Right lobe of liver (tissue), 6 donors: ENCODE data around the gene MARVELD2. TPM values are rescaled to one million over a fixed set of nuclear protein-coding genes. Genes with fewer than 3 reads are reported as not detected.

Experiments used
- ATAC-seq, 4 donors: fragments of 200-7000 bp; cut with Tn5 transposase; one replicate each; pipeline ENCODE4 v1.9.1; 2020; ENCODE audit warnings: mild to moderate bottlenecking in 4 of 4, moderate library complexity in 4 of 4
- DNase-seq, 3 donors: peaks; one replicate each; pipeline ENCODE4 v3.0.0-alpha.2; 2020
- H3K27ac ChIP-seq, 3 donors: fragments of 200-600 bp; one replicate each; pipeline ENCODE4 v1.8.0; 2022
- H3K27me3 ChIP-seq, 2 donors: fragments of 200-600 bp; one replicate each; pipeline ENCODE4 v1.8.0; 2022
- H3K36me3 ChIP-seq, 4 donors: fragments of 200-600 bp; sonication (generic) in 1 of 4; one replicate each; pipeline versions ENCODE4 v1.5.1 to v1.8.0; 2017 to 2022; ENCODE audit warnings: control low read depth in 1 of 4
- H3K4me1 ChIP-seq, 4 donors: fragments of 200-600 bp; sonication (generic) in 1 of 4; one replicate each; pipeline versions ENCODE4 v1.5.1 to v1.8.0; 2017 to 2022; ENCODE audit warnings: control low read depth in 1 of 4
- H3K4me3 ChIP-seq, 3 donors: fragments of 200-600 bp; one replicate each; pipeline ENCODE4 v1.8.0; 2022
- H3K9me3 ChIP-seq, 4 donors: fragments of 200-600 bp; sonication (generic) in 1 of 4; one replicate each; pipeline versions ENCODE4 v1.5.1 to v1.8.0; 2017 to 2022; ENCODE audit warnings: control low read depth in 1 of 4
- POLR2A ChIP-seq: fragments of 450-650 bp; IDR thresholded peaks from one replicate; pipeline ENCODE4 v1.6.1; 2017; ENCODE audit warnings: antibody characterized with exemption, mild to moderate bottlenecking
- WGBS: methylation state at CpG from one replicate; pipeline ENCODE4 v1.1.6; 2018; ENCODE audit warnings: low coverage, low lambda C conversion rate; ENCODE audit not compliant: insufficient coverage; ENCODE audit errors: missing lambda C conversion rate; 5-methylcytosine and 5-hydroxymethylcytosine counted together
- intact Hi-C, 2 donors: fragments of 100-400 bp; cut with DNase I; formaldehyde crosslinking; loops; one replicate each; pipeline versions ENCODE4 v1.11.2 to v1.14.1; 2022
- small RNA-seq, 2 experiments: library from RNA; depleted of rRNA; stranded (forward); fragments of <200 nt; gene quantifications; one replicate each; pipeline ENCODE3, GENCODE V24; 2016
- total RNA-seq, 6 experiments: library from RNA; depleted of rRNA in 2 of 6; stranded (reverse); fragments of >200 nt in 2 of 6; fragmentation: NEBNext Ultra II Directional in 3 of 6; extraction: Animal tissue kit (Norgen Biotek cat#: 25700) in 3 of 6; gene quantifications; one replicate each; pipeline versions ENCODE4 v1.1.0 to v1.2.4, GENCODE V29; 2016 to 2023
- TF ChIP-seq, protein P1 (sequence below), 4 donors: fragments of 200-600 bp in 3 of 4; fragments of 450-650 bp in 1 of 4; IDR thresholded peaks; one replicate each; pipeline versions ENCODE4 v1.5.1 to v1.8.0; 2016 to 2022; ENCODE audit warnings: antibody characterized with exemption in 4 of 4, mild to moderate bottlenecking in 2 of 4
- donor health status: DM: no; HTN: yes; CAD: no.
- donor health status: DM: no; HTN: no; CAD: no.
- donor health status: DM: no; HTN: no; CAD: no.
- donor health status: DM: no; HTN: yes; CAD: no.
- donor health status: DM: no; HTN: yes; CAD: no.

MARVELD2 gene
- total RNA-seq, 6 experiments from 2014 or later = 21.6 to 37.1 (median 26.1) TPM

DNA sequence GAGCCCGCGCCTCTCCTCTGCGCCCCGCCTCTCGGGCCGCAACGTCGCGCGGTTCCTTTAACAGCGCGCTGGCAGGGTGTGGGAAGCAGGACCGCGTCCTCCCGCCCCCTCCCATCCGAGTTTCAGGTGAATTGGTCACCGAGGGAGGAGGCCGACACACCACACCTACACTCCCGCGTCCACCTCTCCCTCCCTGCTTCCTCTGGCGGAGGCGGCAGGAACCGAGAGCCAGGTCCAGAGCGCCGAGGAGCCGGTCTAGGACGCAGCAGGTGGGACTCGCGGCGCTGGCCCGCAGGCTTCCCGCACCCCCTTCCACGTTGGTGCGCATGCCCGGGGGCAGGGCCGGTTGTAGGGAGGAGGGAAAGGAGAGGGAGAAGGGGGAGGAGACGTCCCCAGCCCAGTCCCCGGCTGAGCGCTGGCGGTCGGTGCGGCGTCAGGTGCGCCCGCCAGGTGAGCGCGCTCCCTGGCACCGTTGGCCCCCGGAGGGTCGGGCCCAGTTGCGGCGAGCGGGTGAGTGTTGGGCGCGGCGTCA lies 77.5 kb downstream of the MARVELD2 start, which contains the start of gene OCLN:
OCLN (plus strand) TSS at position 400 of the 532 bp plus-strand sequence. CDS start 11,455 bp downstream, outside the sequence.
- ATAC-seq (peak; percentile 69 to 91 (median 86)), DNase-seq (peak; percentile 85 to 89 (median 88))
- H3K27me3 ChIP-seq = no peaks in the 10 kb centered on the region
- peaks cover 0 to 54% (median 6%) of the 10 kb centered on the region in 4 donors for H3K4me1 ChIP-seq
- TF ChIP-seq, protein P1, sequence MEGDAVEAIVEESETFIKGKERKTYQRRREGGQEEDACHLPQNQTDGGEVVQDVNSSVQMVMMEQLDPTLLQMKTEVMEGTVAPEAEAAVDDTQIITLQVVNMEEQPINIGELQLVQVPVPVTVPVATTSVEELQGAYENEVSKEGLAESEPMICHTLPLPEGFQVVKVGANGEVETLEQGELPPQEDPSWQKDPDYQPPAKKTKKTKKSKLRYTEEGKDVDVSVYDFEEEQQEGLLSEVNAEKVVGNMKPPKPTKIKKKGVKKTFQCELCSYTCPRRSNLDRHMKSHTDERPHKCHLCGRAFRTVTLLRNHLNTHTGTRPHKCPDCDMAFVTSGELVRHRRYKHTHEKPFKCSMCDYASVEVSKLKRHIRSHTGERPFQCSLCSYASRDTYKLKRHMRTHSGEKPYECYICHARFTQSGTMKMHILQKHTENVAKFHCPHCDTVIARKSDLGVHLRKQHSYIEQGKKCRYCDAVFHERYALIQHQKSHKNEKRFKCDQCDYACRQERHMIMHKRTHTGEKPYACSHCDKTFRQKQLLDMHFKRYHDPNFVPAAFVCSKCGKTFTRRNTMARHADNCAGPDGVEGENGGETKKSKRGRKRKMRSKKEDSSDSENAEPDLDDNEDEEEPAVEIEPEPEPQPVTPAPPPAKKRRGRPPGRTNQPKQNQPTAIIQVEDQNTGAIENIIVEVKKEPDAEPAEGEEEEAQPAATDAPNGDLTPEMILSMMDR (IDR thresholded peaks at IDR 0.05) = no peak
- TF ChIP-seq POLR2A = peak; percentile 92
- 4% methylated on average over 17 of the region's 56 CpGs for WGBS
- peak within 1 kb of the TSS; percentile 70 to 83 (median 76) for H3K4me3 ChIP-seq
- H3K36me3 ChIP-seq = no peaks in the 10 kb centered on the region
- no peaks in the 10 kb centered on the region for H3K9me3 ChIP-seq
- intact Hi-C loops = no loop called here
- H3K27ac ChIP-seq = peak within 1 kb of the TSS; percentile 88 to 100 (median 97)

DNA sequence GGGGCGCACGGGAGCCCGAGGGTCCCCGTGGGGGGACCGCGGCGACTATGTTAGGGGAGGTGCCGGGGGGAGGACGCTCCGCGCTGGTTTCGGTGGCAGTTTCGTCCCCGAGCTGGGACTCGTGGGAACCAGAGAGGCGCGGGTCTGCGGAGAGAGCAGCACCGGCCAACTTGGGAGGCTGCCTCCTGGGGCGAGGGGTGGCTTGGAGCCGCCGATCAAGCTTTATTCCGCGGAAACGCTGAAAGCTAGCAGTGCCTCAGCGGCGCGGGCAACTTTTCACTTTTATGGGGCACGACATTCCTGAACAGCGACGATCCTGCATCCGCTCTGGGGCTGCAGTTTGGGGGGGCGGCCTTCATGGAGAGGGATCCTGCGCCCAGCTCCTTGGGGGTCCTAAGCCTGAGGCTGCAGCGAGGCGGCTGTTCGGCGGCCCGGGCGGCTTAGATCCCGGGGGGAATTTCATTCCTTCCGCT lies 78.0 kb downstream of the MARVELD2 start:
- TF ChIP-seq, protein P1 (IDR thresholded peaks at IDR 0.05) = no peak
- TF ChIP-seq POLR2A = peak; percentile 40
- H3K4me1 ChIP-seq = peaks cover 0 to 55% (median 6%) of the 10 kb centered on the region in 4 donors
- intact Hi-C loops = no loop called here

DNA sequence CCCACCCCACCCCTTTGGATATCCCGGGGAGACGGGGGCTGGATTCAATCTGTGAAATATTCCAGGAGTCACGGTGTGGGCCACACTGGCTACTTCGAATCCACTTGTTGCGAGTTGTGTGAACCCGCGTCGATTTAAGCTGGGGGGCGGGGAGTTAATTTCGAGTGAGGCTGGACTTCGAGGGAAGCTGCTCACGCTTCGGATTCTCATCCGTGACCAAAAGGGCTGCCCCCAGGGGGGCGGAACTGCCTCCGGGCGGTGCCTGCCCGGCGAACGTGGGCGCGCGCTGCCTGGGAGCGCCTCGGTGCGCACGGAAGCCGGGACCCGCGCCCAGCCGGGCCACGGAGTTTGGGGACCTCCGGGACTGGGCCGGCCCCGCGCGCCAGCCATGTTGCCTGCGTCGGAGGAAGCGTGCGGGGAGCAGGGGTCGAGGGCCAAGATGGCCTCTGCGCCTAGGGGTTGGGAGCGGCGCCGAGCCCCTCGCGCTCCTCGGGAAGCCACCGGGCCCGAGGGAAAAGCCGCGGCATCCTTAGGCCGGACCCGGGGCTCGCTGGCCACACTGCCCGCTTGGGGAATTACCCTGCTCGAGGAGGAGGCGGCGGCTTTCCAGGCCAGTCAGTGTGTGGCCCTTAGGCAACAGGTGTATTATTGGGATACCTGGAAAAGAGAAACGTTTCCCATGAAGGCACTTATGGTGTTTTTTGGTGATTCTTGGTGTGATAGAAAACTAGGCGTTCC lies 78.6 kb downstream of the MARVELD2 start:
- WGBS = 0% methylated on average over 18 of the region's 62 CpGs
- peak; percentile 75 to 81 (median 80) for DNase-seq

More for the DNA sequence above, 78.0 kb downstream of the MARVELD2 start:
- Histone ChIP-seq H3K4me3 (peak overlapping the region; percentile 70 to 83 (median 76)), H3K27ac (peak overlapping the region; percentile 88 to 100 (median 97)), H3K27me3 (no peaks in the 10 kb centered on the region), H3K9me3 (no peaks in the 10 kb centered on the region), H3K36me3 (no peaks in the 10 kb centered on the region)
- DNase-seq (no peak), ATAC-seq (peak in 3 of 4 donors; percentile 1 to 34 (median 22))
- no CpG with 5 or more reads among the region's 42 CpGs for WGBS

More for the DNA sequence above, 78.6 kb downstream of the MARVELD2 start:
- no peaks in the 10 kb centered on the region for H3K9me3 ChIP-seq
- no peaks in the 10 kb centered on the region for H3K36me3 ChIP-seq
- H3K4me3 ChIP-seq = peak overlapping the region; percentile 70 to 83 (median 76)
- peak; percentile 23 for TF ChIP-seq POLR2A
- TF ChIP-seq, protein P1 (IDR thresholded peaks at IDR 0.05) = no peak
- H3K27me3 ChIP-seq = no peaks in the 10 kb centered on the region
- peak; percentile 46 to 69 (median 60) for ATAC-seq
- intact Hi-C loops = no loop called here
- peak overlapping the region; percentile 88 to 100 (median 97) for H3K27ac ChIP-seq
- peaks cover 0 to 55% (median 6%) of the 10 kb centered on the region in 4 donors for H3K4me1 ChIP-seq

Small RNA genes within 50 kb of the gene (small RNA-seq; reads per million reads assigned to genes)
- 0 reads per million in 2 experiments for gene RN7SL616P
- gene RPS27P14 = 0 reads per million in 2 experiments

Other genes starting within 250 kb of the MARVELD2 start
- 1 to 10 TPM; 1.9 to 5.9 (median 3.7) TPM for gene CCNB1, start 248.0 kb upstream of the MARVELD2 start, total RNA-seq
- gene CENPH, start 225.5 kb upstream of the MARVELD2 start, total RNA-seq = 1 to 10 TPM in 5 of 6 experiments, under 1 TPM in 1; 0.95 to 3.8 (median 1.1) TPM
- gene CDK7, start 180.2 kb upstream of the MARVELD2 start, total RNA-seq = 1 to 10 TPM; 6.0 to 10.0 (median 8.1) TPM
- gene CCDC125, start 82.3 kb upstream of the MARVELD2 start, total RNA-seq = 10 to 100 TPM; 12.8 to 19.3 (median 15.1) TPM
- gene AK6, start 45.6 kb upstream of the MARVELD2 start, total RNA-seq = 10 to 100 TPM; 17.5 to 24.1 (median 21.5) TPM
- gene TAF9, start 45.6 kb upstream of the MARVELD2 start, total RNA-seq = 10 to 100 TPM; 15.5 to 33.8 (median 26.0) TPM
- 10 to 100 TPM in 2 of 6 experiments, 1 to 10 TPM in 4; 8.4 to 11.5 (median 9.4) TPM for gene RAD17, start 45.3 kb upstream of the MARVELD2 start, total RNA-seq
- gene OCLN, start 77.7 kb downstream of the MARVELD2 start, total RNA-seq = 10 to 100 TPM; 28.5 to 73.9 (median 50.8) TPM
- 10 to 100 TPM; 11.8 to 17.2 (median 13.4) TPM for gene GTF2H2C, start 145.1 kb downstream of the MARVELD2 start, total RNA-seq